Measurements from ENCODE around the gene RASGEF1C. TPM values are rescaled to one million over a fixed set of nuclear protein-coding genes. Genes with fewer than 3 reads are reported as not detected.

Gene RASGEF1C
- polyA plus RNA-seq, 3 donors: not detected

GRCh38 chr5:180166176-180166575 is 42.8 kb downstream of the RASGEF1C start:
- peak; percentile 39 to 67 (median 65) for DNase-seq
- H3K9me3 ChIP-seq (replicated peaks in 1 of 2; ENCODE audit: control insufficient read depth in 1 of 2, insufficient read depth in 1 of 2, low read length in 2 of 2): no peaks in the 10 kb centered on the region
- no peak overlapping the region for H3K4me3 ChIP-seq (replicated peaks in 1 of 3; ENCODE audit: low read depth in 2 of 3, low read length in 3 of 3)
- no peaks in the 10 kb centered on the region for H4K20me1 ChIP-seq (ENCODE audit: insufficient read depth, low read length)
- H3K36me3 ChIP-seq (replicated peaks in 1 of 2; ENCODE audit: control insufficient read depth in 1 of 2, insufficient read depth in 2 of 2, low read length in 2 of 2): no peaks in the 10 kb centered on the region
- Mint-ChIP-seq H3K27me3 (ENCODE audit: low read depth in 3 of 3) (peaks cover 0 to 7% (median 1%) of the 10 kb centered on the region in 3 donors), H3K36me3 (no peaks in the 10 kb centered on the region), H3K4me1 (peaks cover 33% of the 10 kb centered on the region), H3K9me3 (peaks cover 0 to 3% (median 0%) of the 10 kb centered on the region in 7 donors), H3K27ac (peak overlapping the region in 4 of 7 donors; percentile 61 to 73 (median 68)), H3K4me3 (no peak overlapping the region)
- no peak overlapping the region for H2AFZ ChIP-seq (ENCODE audit: insufficient read depth, low read depth, low read length, poor library complexity, severe bottlenecking)
- WGBS (ENCODE audit: insufficient coverage): no CpG with 5 or more reads among the region's 2 CpGs
- TF ChIP-seq CTCF (IDR thresholded peaks at IDR 0.05): no peak
- intact Hi-C loops (cut with micrococcal nuclease): no loop called here
- H3K79me2 ChIP-seq (ENCODE audit: insufficient read depth, low read length): no peaks in the 10 kb centered on the region
- H3K27ac ChIP-seq (ENCODE audit: low read depth in 1 of 2, low read length in 2 of 2): no peak overlapping the region
- H3K9ac ChIP-seq (ENCODE audit: insufficient read depth, low read length, poor library complexity, severe bottlenecking): no peak overlapping the region
- H3K27me3 ChIP-seq (ENCODE audit: control insufficient read depth in 2 of 2, insufficient read depth in 2 of 2, low read length in 2 of 2): no peaks in the 10 kb centered on the region
- peaks cover 30 to 37% of the 10 kb centered on the region in 2 donors for H3K4me1 ChIP-seq (ENCODE audit: control insufficient read depth in 1 of 2, insufficient read depth in 2 of 2, low read length in 2 of 2)
- H3K4me2 ChIP-seq (replicated peaks; ENCODE audit: extremely low read depth, low read length, poor library complexity, severe bottlenecking): no peak overlapping the region

- H3K4me3 Mint-ChIP-seq: no peak overlapping the region
- WGBS (ENCODE audit: insufficient coverage): 100% methylated on average over 3 of the region's 5 CpGs
- intact Hi-C loops (cut with micrococcal nuclease): no loop called here
Observed at GRCh38 chr5:180162304-180162661, 46.7 kb downstream of the RASGEF1C start.

More at GRCh38 chr5:180162304-180162661, 46.7 kb downstream of the RASGEF1C start:
- Histone ChIP-seq H4K20me1 (ENCODE audit: insufficient read depth, low read length) (no peaks in the 10 kb centered on the region), H3K4me2 (replicated peaks; ENCODE audit: extremely low read depth, low read length, poor library complexity, severe bottlenecking) (no peak overlapping the region), H3K27ac (ENCODE audit: low read depth in 1 of 2, low read length in 2 of 2) (peak overlapping the region in 1 of 2 donors; percentile 76), H2AFZ (ENCODE audit: insufficient read depth, low read depth, low read length, poor library complexity, severe bottlenecking) (no peak overlapping the region), H3K9ac (ENCODE audit: insufficient read depth, low read length, poor library complexity, severe bottlenecking) (no peak overlapping the region), H3K4me3 (replicated peaks in 1 of 3; ENCODE audit: low read depth in 2 of 3, low read length in 3 of 3) (no peak overlapping the region), H3K79me2 (ENCODE audit: insufficient read depth, low read length) (no peaks in the 10 kb centered on the region), H3K4me1 (ENCODE audit: control insufficient read depth in 1 of 2, insufficient read depth in 2 of 2, low read length in 2 of 2) (peaks cover 47 to 49% of the 10 kb centered on the region in 2 donors), H3K36me3 (replicated peaks in 1 of 2; ENCODE audit: control insufficient read depth in 1 of 2, insufficient read depth in 2 of 2, low read length in 2 of 2) (no peaks in the 10 kb centered on the region), H3K27me3 (ENCODE audit: control insufficient read depth in 2 of 2, insufficient read depth in 2 of 2, low read length in 2 of 2) (no peaks in the 10 kb centered on the region), H3K9me3 (replicated peaks in 1 of 2; ENCODE audit: control insufficient read depth in 1 of 2, insufficient read depth in 1 of 2, low read length in 2 of 2) (no peaks in the 10 kb centered on the region)
- H3K36me3 Mint-ChIP-seq: no peaks in the 10 kb centered on the region
- H3K9me3 Mint-ChIP-seq: peaks cover 0 to 3% (median 2%) of the 10 kb centered on the region in 7 donors
- H3K4me1 Mint-ChIP-seq: peaks cover 45% of the 10 kb centered on the region
- peak overlapping the region in 1 of 7 donors; percentile 45 for H3K27ac Mint-ChIP-seq
- DNase-seq: no peak
- no peak for TF ChIP-seq CTCF (IDR thresholded peaks at IDR 0.05)
- peaks cover 2 to 10% (median 2%) of the 10 kb centered on the region in 3 donors for H3K27me3 Mint-ChIP-seq (ENCODE audit: low read depth in 3 of 3)
